Liver (tissue), 9 donors: ENCODE results near the gene ALS2CL. TPM values are rescaled to one million over a fixed set of nuclear protein-coding genes. Genes with fewer than 3 reads are reported as not detected.

ENCODE experiments used
- DNase-seq: peaks from one replicate; pipeline ENCODE4 v3.0.0-alpha.2; 2017; ENCODE audit warnings: low spot score
- H3K27ac ChIP-seq, 2 donors: one replicate each; pipeline ENCODE4 v1.7.0; 2013; ENCODE audit warnings: inconsistent platforms in 2 of 2, low read length in 2 of 2, control low read depth in 1 of 2, low read depth in 1 of 2, mild to moderate bottlenecking in 1 of 2
- H3K27me3 ChIP-seq, 4 donors: one replicate each; pipeline versions ENCODE4 v1.6.1 to v1.7.0; 2013; ENCODE audit warnings: low read length in 3 of 4, inconsistent platforms in 1 of 4, mild to moderate bottlenecking in 1 of 4, moderate library complexity in 1 of 4; ENCODE audit not compliant: control insufficient read depth in 4 of 4, insufficient read depth in 4 of 4
- H3K36me3 ChIP-seq, 4 donors: one replicate each; pipeline versions ENCODE4 v1.6.1 to v1.7.0; 2013; ENCODE audit warnings: low read length in 3 of 4, mild to moderate bottlenecking in 3 of 4, low read depth in 1 of 4, moderate library complexity in 1 of 4; ENCODE audit not compliant: control insufficient read depth in 4 of 4, insufficient read depth in 3 of 4
- H3K4me1 ChIP-seq, 4 donors: one replicate each; pipeline versions ENCODE4 v1.6.1 to v1.7.0; 2013; ENCODE audit warnings: low read length in 3 of 4, mild to moderate bottlenecking in 3 of 4, moderate library complexity in 1 of 4; ENCODE audit not compliant: control insufficient read depth in 4 of 4, insufficient read depth in 4 of 4
- H3K4me3 ChIP-seq, 3 donors: one replicate each; pipeline versions ENCODE4 v1.6.1 to v1.7.0; 2013; ENCODE audit warnings: low read length in 3 of 3, control low read depth in 1 of 3, low read depth in 1 of 3, mild to moderate bottlenecking in 1 of 3
- H3K9ac ChIP-seq, 2 donors: one replicate each; pipeline ENCODE4 v1.7.0; 2013; ENCODE audit warnings: low read length in 2 of 2, mild to moderate bottlenecking in 2 of 2, moderate library complexity in 2 of 2, control low read depth in 1 of 2, low read depth in 1 of 2
- H3K9me3 ChIP-seq, 4 donors: one replicate each; pipeline versions ENCODE4 v1.6.1 to v1.7.0; 2013; ENCODE audit warnings: low read length in 3 of 4; ENCODE audit not compliant: control insufficient read depth in 4 of 4
- ATF3 ChIP-seq: IDR thresholded peaks from 2 replicates; pipeline ENCODE4 v1.6.1; 2016; ENCODE audit warnings: antibody characterized with exemption
- CTCF ChIP-seq: fragments of 150-350 bp; IDR thresholded peaks from 2 replicates; pipeline ENCODE4 v1.5.1; 2017; ENCODE audit warnings: improper control_type of control experiment, low read depth, low read length; ENCODE audit not compliant: missing input control
- EGR1 ChIP-seq, 2 donors: IDR thresholded peaks; 2 replicates each; pipeline ENCODE4 v1.6.1; 2016 to 2018; ENCODE audit warnings: antibody characterized with exemption in 2 of 2, low read depth in 2 of 2
- FOXA1 ChIP-seq: IDR thresholded peaks from 2 replicates; pipeline ENCODE4 v1.6.1; 2016; ENCODE audit warnings: antibody characterized with exemption
- FOXA2 ChIP-seq: IDR thresholded peaks from 2 replicates; pipeline ENCODE4 v1.6.1; 2016; ENCODE audit warnings: antibody characterized with exemption
- GABPA ChIP-seq, 2 donors: IDR thresholded peaks in 1 of 2; conservative IDR thresholded peaks in 1 of 2; 2 replicates each; pipeline ENCODE4 v1.6.1; 2016; ENCODE audit warnings: antibody characterized with exemption in 2 of 2, mild to moderate bottlenecking in 1 of 2, moderate library complexity in 1 of 2
- HNF4A ChIP-seq, 2 donors: conservative IDR thresholded peaks; 2 replicates each; pipeline ENCODE4 v1.6.1; 2016; ENCODE audit warnings: antibody characterized with exemption in 2 of 2, mild to moderate bottlenecking in 2 of 2
- HNF4G ChIP-seq: IDR thresholded peaks from 2 replicates; pipeline ENCODE4 v1.6.1; 2016; ENCODE audit warnings: antibody characterized with exemption
- JUND ChIP-seq, 2 donors: IDR thresholded peaks; 2 replicates each; pipeline ENCODE4 v1.6.1; 2016; ENCODE audit warnings: antibody characterized with exemption in 2 of 2
- MAX ChIP-seq: IDR thresholded peaks from 2 replicates; pipeline ENCODE4 v1.6.1; 2016; ENCODE audit warnings: antibody characterized with exemption
- NR2F2 ChIP-seq: IDR thresholded peaks from 2 replicates; pipeline ENCODE4 v1.6.1; 2016; ENCODE audit warnings: antibody characterized with exemption
- RAD21 ChIP-seq, 2 donors: IDR thresholded peaks; 2 replicates each; pipeline ENCODE4 v1.6.1; 2016; ENCODE audit warnings: antibody characterized with exemption in 2 of 2, mild to moderate bottlenecking in 2 of 2
- RXRA ChIP-seq, 2 donors: IDR thresholded peaks; 2 replicates each; pipeline ENCODE4 v1.6.1; 2017 to 2018; ENCODE audit warnings: antibody characterized with exemption in 2 of 2, mild to moderate bottlenecking in 1 of 2
- SP1 ChIP-seq: IDR thresholded peaks from 2 replicates; pipeline ENCODE4 v1.6.1; 2018; ENCODE audit warnings: antibody characterized with exemption, mild to moderate bottlenecking
- TAF1 ChIP-seq: conservative IDR thresholded peaks from 2 replicates; pipeline ENCODE4 v1.6.1; 2016; ENCODE audit warnings: antibody characterized with exemption, mild to moderate bottlenecking
- YY1 ChIP-seq: IDR thresholded peaks from 2 replicates; pipeline ENCODE4 v1.6.1; 2016; ENCODE audit warnings: antibody characterized with exemption, mild to moderate bottlenecking
- ZBTB33 ChIP-seq: IDR thresholded peaks from 2 replicates; pipeline ENCODE4 v1.6.1; 2016; ENCODE audit warnings: antibody characterized with exemption
- WGBS: extraction: QIAGEN DNeasy Blood & Tissue Kit; methylation state at CpG from one replicate; pipeline ENCODE4 v1.1.7; 2013; 5-methylcytosine and 5-hydroxymethylcytosine counted together
- polyA plus RNA-seq, 2 donors: library from polyadenylated mRNA; stranded (reverse) in 1 of 2; unstranded in 1 of 2; fragments of 200-250 nt in 1 of 2; fragments of >200 nt in 1 of 2; fragmentation: Nextera tagmentation in 1 of 2; extraction: Ambion mirVana in 1 of 2; gene quantifications; one replicate each; pipeline versions ENCODE4 v1.2.1 to v1.2.3, GENCODE V29; 2013 to 2015
- total RNA-seq, 2 donors: library from RNA; depleted of rRNA; stranded (reverse); fragments of >200 nt; gene quantifications; one replicate each; pipeline ENCODE4 v1.2.3, GENCODE V29; 2014
- TF ChIP-seq, protein P1 (sequence below): IDR thresholded peaks from 2 replicates; pipeline ENCODE4 v1.6.1; 2016; ENCODE audit warnings: antibody characterized with exemption, mild to moderate bottlenecking
- donor health status: healthy.
- donor health status: healthy.
- donor health status: healthy.
- donor health status: healthy.
- donor health status: healthy.

The ALS2CL gene
- total and polyA plus RNA-seq, 4 donors: 0.51 to 22.9 (median 5.7) TPM

- no peak overlapping the region for H3K9ac ChIP-seq
- H3K4me3 ChIP-seq: no peak overlapping the region
- no peak for DNase-seq
- H3K4me1 ChIP-seq: peaks cover 5 to 16% (median 11%) of the 10 kb centered on the region in 4 donors
- H3K27ac ChIP-seq: no peak overlapping the region
- 91% methylated on average over 16 of the region's 16 CpGs for WGBS
- peaks cover 0 to 8% (median 0%) of the 10 kb centered on the region in 4 donors for H3K36me3 ChIP-seq
- no peaks in the 10 kb centered on the region for H3K9me3 ChIP-seq
- TF ChIP-seq YY1 (no peak), RXRA (IDR thresholded peaks at IDR 0.05) (no peak), FOXA2 (no peak), HNF4G (no peak), ATF3 (no peak), ZBTB33 (no peak), JUND (IDR thresholded peaks at IDR 0.05) (no peak), GABPA (IDR thresholded peaks at IDR 0.05 in 1 of 2, conservative IDR thresholded peaks at IDR 0.05 in 1 of 2) (no peak), SP1 (no peak), MAX (no peak), RAD21 (IDR thresholded peaks at IDR 0.05) (no peak), NR2F2 (no peak), CTCF (no peak), HNF4A (conservative IDR thresholded peaks at IDR 0.05) (no peak), TAF1 (no peak), FOXA1 (no peak), EGR1 (IDR thresholded peaks at IDR 0.05; ENCODE audit: low read depth in 2 of 2) (no peak)
- TF ChIP-seq, protein P1, sequence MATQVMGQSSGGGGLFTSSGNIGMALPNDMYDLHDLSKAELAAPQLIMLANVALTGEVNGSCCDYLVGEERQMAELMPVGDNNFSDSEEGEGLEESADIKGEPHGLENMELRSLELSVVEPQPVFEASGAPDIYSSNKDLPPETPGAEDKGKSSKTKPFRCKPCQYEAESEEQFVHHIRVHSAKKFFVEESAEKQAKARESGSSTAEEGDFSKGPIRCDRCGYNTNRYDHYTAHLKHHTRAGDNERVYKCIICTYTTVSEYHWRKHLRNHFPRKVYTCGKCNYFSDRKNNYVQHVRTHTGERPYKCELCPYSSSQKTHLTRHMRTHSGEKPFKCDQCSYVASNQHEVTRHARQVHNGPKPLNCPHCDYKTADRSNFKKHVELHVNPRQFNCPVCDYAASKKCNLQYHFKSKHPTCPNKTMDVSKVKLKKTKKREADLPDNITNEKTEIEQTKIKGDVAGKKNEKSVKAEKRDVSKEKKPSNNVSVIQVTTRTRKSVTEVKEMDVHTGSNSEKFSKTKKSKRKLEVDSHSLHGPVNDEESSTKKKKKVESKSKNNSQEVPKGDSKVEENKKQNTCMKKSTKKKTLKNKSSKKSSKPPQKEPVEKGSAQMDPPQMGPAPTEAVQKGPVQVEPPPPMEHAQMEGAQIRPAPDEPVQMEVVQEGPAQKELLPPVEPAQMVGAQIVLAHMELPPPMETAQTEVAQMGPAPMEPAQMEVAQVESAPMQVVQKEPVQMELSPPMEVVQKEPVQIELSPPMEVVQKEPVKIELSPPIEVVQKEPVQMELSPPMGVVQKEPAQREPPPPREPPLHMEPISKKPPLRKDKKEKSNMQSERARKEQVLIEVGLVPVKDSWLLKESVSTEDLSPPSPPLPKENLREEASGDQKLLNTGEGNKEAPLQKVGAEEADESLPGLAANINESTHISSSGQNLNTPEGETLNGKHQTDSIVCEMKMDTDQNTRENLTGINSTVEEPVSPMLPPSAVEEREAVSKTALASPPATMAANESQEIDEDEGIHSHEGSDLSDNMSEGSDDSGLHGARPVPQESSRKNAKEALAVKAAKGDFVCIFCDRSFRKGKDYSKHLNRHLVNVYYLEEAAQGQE: no peak
- H3K27me3 ChIP-seq: no peaks in the 10 kb centered on the region
Measured at GRCh38 chr3:46676601-46677410, 16.7 kb downstream of the ALS2CL start.
